Measurements from ENCODE around the gene CUL4A. TPM values are rescaled to one million over a fixed set of nuclear protein-coding genes. Genes with fewer than 3 reads are reported as not detected.
"Not testable (repeated sequence)": the region's sequence is repeated elsewhere in the genome, so short reads cannot be mapped to it uniquely, and the experiment has no call there.

Gene CUL4A
- 157 and 173 TPM in 2 replicates for total RNA-seq (2014; rRNA removed; shearing (Covaris generic))
- polyA plus RNA-seq (2015; cell fraction: cytosol; rRNA removed), result 168 and 192 TPM in 2 replicates
- polyA plus RNA-seq (2015; cell fraction: nucleus; rRNA removed), result 183 and 184 TPM in 2 replicates

GRCh38 chr13:113209336-113209758, at the start of gene CUL4A:
Gene CUL4A (plus strand): TSS chr13:113209613. CDS start chr13:113209628, 15 bp downstream.
- in situ Hi-C loops (cut with HindIII; ENCODE audit: low pct_unique_long_range_greater_than_20kb, low sequenced_read_pairs), result no loop called here
- peak; percentile 76 for DNase-seq (ENCODE audit: low read depth, low spot score)

- no peak for DNase-seq (ENCODE audit: low read depth, low spot score)
- in situ Hi-C loops (cut with HindIII; ENCODE audit: low pct_unique_long_range_greater_than_20kb, low sequenced_read_pairs), result no loop called here
Observed at GRCh38 chr13:113159701-113160100, 49.7 kb upstream of the CUL4A start.

GRCh38 chr13:113160983-113161382, 48.4 kb upstream of the CUL4A start:
- in situ Hi-C loops (cut with HindIII; ENCODE audit: low pct_unique_long_range_greater_than_20kb, low sequenced_read_pairs), result no loop called here
- no peak for DNase-seq (ENCODE audit: low read depth, low spot score)

GRCh38 chr13:113161433-113161832, 48.0 kb upstream of the CUL4A start:
- in situ Hi-C loops (cut with HindIII; ENCODE audit: low pct_unique_long_range_greater_than_20kb, low sequenced_read_pairs), result no loop called here

DNA sequence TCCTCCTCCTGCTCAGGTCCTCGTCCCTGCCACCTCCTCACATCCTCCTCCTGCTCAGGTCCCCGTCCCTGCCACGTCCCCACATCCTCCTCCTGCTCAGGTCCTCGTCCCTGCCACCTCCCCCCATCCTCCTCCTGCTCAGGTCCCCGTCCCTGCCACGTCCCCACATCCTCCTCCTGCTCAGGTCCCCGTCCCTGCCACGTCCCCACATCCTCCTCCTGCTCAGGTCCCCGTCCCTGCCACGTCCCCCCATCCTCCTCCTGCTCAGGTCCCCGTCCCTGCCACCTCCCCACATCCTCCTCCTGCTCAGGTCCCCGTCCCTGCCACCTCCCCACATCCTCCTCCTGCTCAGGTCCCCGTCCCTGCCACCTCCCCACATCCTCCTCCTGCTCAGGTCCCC, 47.4 kb upstream of the CUL4A start:
- in situ Hi-C loops (cut with HindIII; ENCODE audit: low pct_unique_long_range_greater_than_20kb, low sequenced_read_pairs); DNase-seq (ENCODE audit: low read depth, low spot score): not testable (repeated sequence)

More at GRCh38 chr13:113161433-113161832, 48.0 kb upstream of the CUL4A start:
- DNase-seq (ENCODE audit: low read depth, low spot score), result no peak

DNA sequence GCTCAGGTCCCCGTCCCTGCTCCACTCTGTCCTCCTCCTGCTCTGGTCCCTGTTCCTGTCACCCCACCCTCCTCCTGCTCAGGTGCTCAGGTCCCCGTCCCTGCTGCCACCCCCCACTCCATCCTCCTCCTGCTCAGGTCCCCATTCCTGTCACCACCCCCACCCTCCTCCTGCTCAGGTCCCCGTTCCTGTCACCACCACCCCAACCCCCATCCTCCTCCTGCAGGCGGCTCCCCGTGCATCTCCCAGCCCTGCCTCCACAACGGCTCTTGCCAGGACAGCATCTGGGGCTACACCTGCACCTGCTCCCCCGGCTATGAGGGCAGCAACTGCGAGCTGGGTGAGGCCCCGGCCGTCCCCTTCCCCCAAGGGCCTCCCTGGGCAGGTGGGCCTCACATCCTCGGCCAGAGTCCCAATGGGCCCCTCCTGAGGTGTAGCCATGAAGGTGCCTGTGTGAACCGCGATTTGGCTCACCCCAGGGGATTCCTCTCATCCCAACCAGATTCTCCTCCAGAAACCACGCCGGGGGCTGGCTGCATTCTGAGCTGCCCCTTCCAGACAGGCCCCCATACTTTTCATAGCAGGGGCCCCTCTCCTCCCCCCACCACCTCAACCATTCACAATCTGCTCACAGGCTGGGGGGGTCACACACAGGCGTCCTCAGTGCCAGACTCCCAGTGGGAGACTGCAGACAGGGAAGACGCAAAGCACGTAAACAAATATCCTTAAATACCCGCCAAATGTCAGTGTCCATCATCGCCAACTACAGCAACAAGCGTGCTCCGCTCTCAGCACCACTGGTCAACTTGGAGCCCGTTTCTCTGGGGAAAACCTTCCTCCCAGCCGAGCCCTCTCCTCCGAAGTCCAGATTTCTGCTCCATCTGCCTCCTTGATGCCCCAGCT, 46.4 kb upstream of the CUL4A start:
- DNase-seq (ENCODE audit: low read depth, low spot score), result no peak
- in situ Hi-C loops (cut with HindIII; ENCODE audit: low pct_unique_long_range_greater_than_20kb, low sequenced_read_pairs), result no loop called here

DNA sequence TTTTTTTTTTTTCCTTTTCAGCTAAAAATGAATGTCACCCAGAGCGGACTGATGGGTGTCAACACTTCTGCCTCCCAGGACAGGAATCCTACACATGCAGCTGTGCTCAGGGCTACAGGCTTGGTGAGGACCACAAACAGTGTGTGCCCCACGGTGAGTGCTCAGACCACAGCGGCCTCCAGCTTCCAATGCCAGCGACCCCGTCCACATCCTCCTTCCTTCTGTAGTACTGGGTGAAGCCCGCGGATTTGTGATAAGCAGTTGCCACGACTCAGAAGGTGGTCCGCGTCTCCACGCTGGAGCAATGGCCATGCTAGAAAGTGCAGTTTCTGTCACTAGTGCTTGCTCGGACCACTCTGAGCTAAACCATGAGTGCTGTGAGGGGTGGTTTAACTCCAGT, 44.9 kb upstream of the CUL4A start:
- in situ Hi-C loops (cut with HindIII; ENCODE audit: low pct_unique_long_range_greater_than_20kb, low sequenced_read_pairs), result no loop called here
- no peak for DNase-seq (ENCODE audit: low read depth, low spot score)

DNA sequence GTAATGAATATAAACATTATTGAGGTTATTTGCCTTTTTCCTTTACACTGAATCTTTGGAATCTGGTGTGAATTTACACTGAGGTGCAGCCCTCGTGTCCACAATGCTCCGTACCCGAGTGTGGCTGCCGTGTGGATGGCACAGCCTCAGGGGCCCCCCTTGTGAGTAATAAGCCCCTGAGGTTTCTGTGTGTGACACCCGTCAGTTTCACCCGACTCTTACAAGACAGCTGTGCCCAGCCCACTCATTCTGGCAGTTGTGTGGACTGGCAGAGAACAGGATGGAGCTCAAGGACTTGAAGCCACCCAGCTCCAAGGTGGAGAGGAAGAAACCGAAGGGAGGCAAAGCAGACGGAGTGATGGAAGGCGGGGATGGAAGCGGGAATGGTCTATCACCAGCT, 43.1 kb upstream of the CUL4A start:
- no peak for DNase-seq (ENCODE audit: low read depth, low spot score)
- in situ Hi-C loops (cut with HindIII; ENCODE audit: low pct_unique_long_range_greater_than_20kb, low sequenced_read_pairs), result no loop called here

GRCh38 chr13:113166681-113167080, 42.7 kb upstream of the CUL4A start:
- in situ Hi-C loops (cut with HindIII; ENCODE audit: low pct_unique_long_range_greater_than_20kb, low sequenced_read_pairs), result no loop called here
- DNase-seq (ENCODE audit: low read depth, low spot score), result no peak

- in situ Hi-C loops (cut with HindIII; ENCODE audit: low pct_unique_long_range_greater_than_20kb, low sequenced_read_pairs), result no loop called here
- DNase-seq (ENCODE audit: low read depth, low spot score), result no peak
Observed at GRCh38 chr13:113167155-113167554, 42.3 kb upstream of the CUL4A start.

- in situ Hi-C loops (cut with HindIII; ENCODE audit: low pct_unique_long_range_greater_than_20kb, low sequenced_read_pairs), result no loop called here
Observed at GRCh38 chr13:113167575-113167974, 41.8 kb upstream of the CUL4A start.

GRCh38 chr13:113168211-113168610, 41.2 kb upstream of the CUL4A start:
- peak; percentile 76 for DNase-seq (ENCODE audit: low read depth, low spot score)
- in situ Hi-C loops (cut with HindIII; ENCODE audit: low pct_unique_long_range_greater_than_20kb, low sequenced_read_pairs), result no loop called here

More at GRCh38 chr13:113167575-113167974, 41.8 kb upstream of the CUL4A start:
- no peak for DNase-seq (ENCODE audit: low read depth, low spot score)

DNA sequence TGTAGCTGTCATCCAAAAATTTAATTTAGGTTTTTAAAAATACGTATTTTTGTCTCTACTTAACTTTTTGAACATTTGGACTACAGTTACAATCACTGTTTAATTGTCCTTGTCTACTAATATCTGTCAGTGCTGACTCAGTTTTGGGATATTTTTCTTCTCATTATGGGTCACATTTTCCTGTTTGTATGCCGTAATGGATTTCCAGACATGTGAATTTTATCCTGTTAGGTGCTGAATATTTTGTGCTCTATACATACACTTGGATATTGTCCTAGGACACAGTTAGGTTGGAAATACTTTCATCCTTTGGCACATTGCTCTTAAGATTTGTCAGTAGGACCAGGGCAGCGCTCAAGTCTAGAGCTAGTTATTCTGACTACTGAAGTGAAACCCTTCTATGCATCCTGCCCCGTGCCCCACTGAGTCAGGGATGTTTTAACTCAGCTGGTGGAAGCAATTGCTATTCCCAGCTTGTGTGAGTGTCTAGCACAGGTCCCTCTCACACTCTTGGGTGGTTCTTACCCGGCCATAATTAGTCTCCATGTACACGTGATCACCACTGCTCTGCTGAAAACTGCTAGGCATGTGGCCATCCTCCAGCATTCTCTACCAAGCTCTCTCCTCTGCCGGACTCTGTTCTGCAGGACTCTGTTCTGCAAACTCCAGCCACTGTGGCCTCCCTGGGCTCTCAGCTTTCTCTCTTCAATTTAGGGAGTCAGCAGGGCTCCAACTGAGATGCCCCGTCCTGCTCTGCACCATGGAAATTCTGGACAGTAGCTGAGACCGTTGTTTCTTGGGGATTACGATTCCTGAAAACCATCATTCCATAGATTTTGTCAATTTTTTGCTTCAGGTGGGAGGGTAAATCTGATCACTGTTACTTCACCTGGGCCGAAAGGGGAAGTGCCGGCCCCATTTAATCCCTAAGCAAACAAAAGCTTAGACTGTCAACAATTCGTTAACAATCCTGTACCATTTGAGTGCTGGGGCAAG, 39.8 kb upstream of the CUL4A start:
- no peak for DNase-seq (ENCODE audit: low read depth, low spot score)

GRCh38 chr13:113170511-113170910, 38.9 kb upstream of the CUL4A start:
- no peak for DNase-seq (ENCODE audit: low read depth, low spot score)
- in situ Hi-C loops (cut with HindIII; ENCODE audit: low pct_unique_long_range_greater_than_20kb, low sequenced_read_pairs), result no loop called here

More for the DNA sequence above, 39.8 kb upstream of the CUL4A start:
- in situ Hi-C loops (cut with HindIII; ENCODE audit: low pct_unique_long_range_greater_than_20kb, low sequenced_read_pairs), result no loop called here

DNA sequence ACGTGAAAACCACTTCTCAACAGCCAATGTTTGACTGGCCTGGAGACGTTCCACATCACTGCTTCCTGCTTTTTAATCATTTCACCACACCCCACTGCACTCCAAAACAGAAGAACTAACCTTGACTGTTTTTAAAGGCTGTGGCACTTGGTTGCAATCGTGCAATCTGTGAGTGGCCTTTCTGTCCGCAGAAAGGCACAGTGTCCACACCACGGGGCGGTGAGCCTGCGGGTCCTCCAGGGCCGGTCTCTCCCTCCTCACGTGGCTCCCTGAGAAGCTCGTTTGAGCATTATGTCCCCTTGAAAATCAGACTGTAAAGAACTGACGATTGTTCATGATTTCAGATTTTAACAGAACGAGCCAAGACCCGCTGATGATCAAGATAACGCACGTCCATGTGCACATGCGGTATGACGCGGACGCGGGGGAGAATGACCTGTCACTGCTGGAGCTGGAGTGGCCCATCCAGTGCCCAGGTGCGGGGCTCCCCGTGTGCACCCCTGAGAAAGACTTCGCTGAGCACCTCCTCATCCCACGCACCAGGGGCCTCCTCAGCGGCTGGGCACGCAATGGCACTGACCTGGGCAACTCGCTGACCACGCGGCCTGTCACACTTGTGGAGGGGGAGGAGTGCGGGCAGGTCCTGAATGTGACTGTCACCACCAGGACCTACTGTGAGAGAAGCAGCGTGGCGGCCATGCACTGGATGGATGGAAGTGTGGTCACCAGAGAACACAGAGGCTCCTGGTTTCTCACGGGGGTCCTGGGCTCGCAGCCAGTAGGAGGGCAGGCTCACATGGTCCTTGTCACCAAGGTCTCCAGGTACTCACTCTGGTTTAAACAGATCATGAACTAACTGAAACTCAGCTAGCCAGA, 37.9 kb upstream of the CUL4A start:
- in situ Hi-C loops (cut with HindIII; ENCODE audit: low pct_unique_long_range_greater_than_20kb, low sequenced_read_pairs), result no loop called here
- DNase-seq (ENCODE audit: low read depth, low spot score), result no peak

- in situ Hi-C loops (cut with HindIII; ENCODE audit: low pct_unique_long_range_greater_than_20kb, low sequenced_read_pairs), result no loop called here
- no peak for DNase-seq (ENCODE audit: low read depth, low spot score)
Observed at GRCh38 chr13:113172419-113172926, 36.9 kb upstream of the CUL4A start.

DNA sequence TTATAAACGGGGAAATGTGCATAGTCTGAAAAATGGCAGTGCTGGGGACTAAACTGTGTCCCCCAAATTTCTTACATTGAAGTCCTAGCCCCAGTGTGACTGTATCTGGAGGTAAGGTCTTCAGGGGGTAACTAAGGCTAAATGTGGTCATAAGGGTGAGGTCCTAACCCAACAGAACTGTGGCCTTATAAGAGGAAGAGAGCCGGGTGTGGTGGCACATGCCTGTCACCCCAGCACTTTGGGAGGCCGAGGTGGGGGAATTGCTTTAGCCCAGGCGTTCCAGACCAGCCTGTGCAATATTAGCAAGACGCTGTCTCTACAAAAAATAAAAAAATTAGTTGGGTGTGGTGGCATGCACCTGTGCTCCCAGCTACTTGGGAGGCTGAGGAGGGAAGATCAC, 33.1 kb upstream of the CUL4A start:
- no peak for DNase-seq (ENCODE audit: low read depth, low spot score)
- in situ Hi-C loops (cut with HindIII; ENCODE audit: low pct_unique_long_range_greater_than_20kb, low sequenced_read_pairs), result no loop called here

Data from SK-MEL-5 (cell line).